ENCODE data around the gene DMD.

DMD gene

GRCh38 chrX:31860686-31861085, 1350.7 kb downstream of the DMD start:
- Mint-ChIP-seq H3K27me3 (ENCODE audit: low read depth) (no peaks in the 10 kb centered on the region), H3K4me3 (no peak overlapping the region), H3K27ac (no peak overlapping the region), H3K9me3 (peaks cover 2% of the 10 kb centered on the region), H3K4me1 (no peaks in the 10 kb centered on the region), H3K36me3 (ENCODE audit: low read depth) (no peaks in the 10 kb centered on the region)
- TF ChIP-seq, protein P1, sequence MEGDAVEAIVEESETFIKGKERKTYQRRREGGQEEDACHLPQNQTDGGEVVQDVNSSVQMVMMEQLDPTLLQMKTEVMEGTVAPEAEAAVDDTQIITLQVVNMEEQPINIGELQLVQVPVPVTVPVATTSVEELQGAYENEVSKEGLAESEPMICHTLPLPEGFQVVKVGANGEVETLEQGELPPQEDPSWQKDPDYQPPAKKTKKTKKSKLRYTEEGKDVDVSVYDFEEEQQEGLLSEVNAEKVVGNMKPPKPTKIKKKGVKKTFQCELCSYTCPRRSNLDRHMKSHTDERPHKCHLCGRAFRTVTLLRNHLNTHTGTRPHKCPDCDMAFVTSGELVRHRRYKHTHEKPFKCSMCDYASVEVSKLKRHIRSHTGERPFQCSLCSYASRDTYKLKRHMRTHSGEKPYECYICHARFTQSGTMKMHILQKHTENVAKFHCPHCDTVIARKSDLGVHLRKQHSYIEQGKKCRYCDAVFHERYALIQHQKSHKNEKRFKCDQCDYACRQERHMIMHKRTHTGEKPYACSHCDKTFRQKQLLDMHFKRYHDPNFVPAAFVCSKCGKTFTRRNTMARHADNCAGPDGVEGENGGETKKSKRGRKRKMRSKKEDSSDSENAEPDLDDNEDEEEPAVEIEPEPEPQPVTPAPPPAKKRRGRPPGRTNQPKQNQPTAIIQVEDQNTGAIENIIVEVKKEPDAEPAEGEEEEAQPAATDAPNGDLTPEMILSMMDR (IDR thresholded peaks at IDR 0.05; ENCODE audit: unreplicated experiment in 3 of 3), result no peak

GRCh38 chrX:31858915-31859314, 1352.4 kb downstream of the DMD start:
- H3K36me3 Mint-ChIP-seq (ENCODE audit: low read depth), result no peaks in the 10 kb centered on the region
- H3K9me3 Mint-ChIP-seq, result peaks cover 2% of the 10 kb centered on the region
- H3K27me3 Mint-ChIP-seq (ENCODE audit: low read depth), result no peaks in the 10 kb centered on the region
- H3K4me3 Mint-ChIP-seq, result no peak overlapping the region
- H3K27ac Mint-ChIP-seq, result no peak overlapping the region
- TF ChIP-seq, protein P1 (IDR thresholded peaks at IDR 0.05; ENCODE audit: unreplicated experiment in 3 of 3), result no peak
- no peaks in the 10 kb centered on the region for H3K4me1 Mint-ChIP-seq

- H3K4me1 Mint-ChIP-seq, result no peaks in the 10 kb centered on the region
- no peak overlapping the region for H3K4me3 Mint-ChIP-seq
- TF ChIP-seq, protein P1 (IDR thresholded peaks at IDR 0.05; ENCODE audit: unreplicated experiment in 3 of 3), result no peak
- no peaks in the 10 kb centered on the region for H3K27me3 Mint-ChIP-seq (ENCODE audit: low read depth)
- H3K36me3 Mint-ChIP-seq (ENCODE audit: low read depth), result no peaks in the 10 kb centered on the region
- no peak overlapping the region for H3K27ac Mint-ChIP-seq
- peaks cover 4% of the 10 kb centered on the region for H3K9me3 Mint-ChIP-seq
These were observed 1356.6 kb downstream of the DMD start for GRCh38 chrX:31854716-31855115.

- H3K9me3 Mint-ChIP-seq, result peaks cover 4% of the 10 kb centered on the region
- no peak overlapping the region for H3K27ac Mint-ChIP-seq
- H3K27me3 Mint-ChIP-seq (ENCODE audit: low read depth), result no peaks in the 10 kb centered on the region
- H3K36me3 Mint-ChIP-seq (ENCODE audit: low read depth), result no peaks in the 10 kb centered on the region
- TF ChIP-seq, protein P1 (IDR thresholded peaks at IDR 0.05; ENCODE audit: unreplicated experiment in 3 of 3), result no peak
- no peaks in the 10 kb centered on the region for H3K4me1 Mint-ChIP-seq
- H3K4me3 Mint-ChIP-seq, result no peak overlapping the region
These were observed 1359.6 kb downstream of the DMD start for GRCh38 chrX:31851761-31852160.

DNA sequence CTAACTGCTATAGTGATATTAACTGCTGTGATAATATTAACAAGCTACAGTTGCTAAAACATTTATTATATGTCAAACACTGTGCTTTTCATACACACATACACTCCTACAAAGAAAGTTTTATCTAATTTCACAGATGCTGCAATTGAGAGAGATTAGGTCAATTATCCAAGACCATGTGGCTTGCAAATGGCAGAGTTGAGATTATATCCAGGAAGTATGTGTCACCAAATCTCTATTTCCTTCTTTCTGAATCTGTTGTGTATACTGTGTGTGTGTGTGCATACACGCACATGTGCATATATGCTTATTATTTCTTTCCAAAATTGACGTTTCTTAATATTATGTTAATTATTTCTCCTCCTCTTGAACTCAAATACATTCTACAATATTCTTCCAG, 1363.6 kb downstream of the DMD start:
- H3K27me3 Mint-ChIP-seq (ENCODE audit: low read depth), result no peaks in the 10 kb centered on the region
- H3K9me3 Mint-ChIP-seq, result peaks cover 13% of the 10 kb centered on the region
- TF ChIP-seq, protein P1 (IDR thresholded peaks at IDR 0.05; ENCODE audit: unreplicated experiment in 3 of 3), result no peak
- H3K36me3 Mint-ChIP-seq (ENCODE audit: low read depth), result no peaks in the 10 kb centered on the region
- H3K27ac Mint-ChIP-seq, result no peak overlapping the region
- no peak overlapping the region for H3K4me3 Mint-ChIP-seq
- H3K4me1 Mint-ChIP-seq, result no peaks in the 10 kb centered on the region

DNA sequence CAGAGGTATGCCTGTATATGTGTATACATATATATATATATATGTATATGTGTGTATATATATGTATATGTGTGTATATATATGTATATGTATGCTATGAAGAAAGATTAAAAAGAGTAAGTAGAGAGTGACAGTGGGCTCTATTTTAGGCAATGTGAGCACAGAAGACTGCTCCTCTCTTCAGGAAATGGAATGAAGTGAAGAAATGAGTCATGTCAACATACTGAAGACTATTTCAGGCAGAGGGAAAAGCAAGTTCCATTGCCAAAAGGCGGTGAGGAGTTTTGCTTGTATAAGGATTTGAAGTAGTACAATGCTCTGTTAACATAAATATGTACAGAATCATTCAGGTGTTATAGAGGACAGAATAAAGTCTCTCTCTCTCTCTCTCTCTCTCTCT, 1366.3 kb downstream of the DMD start:
- peaks cover 9% of the 10 kb centered on the region for H3K9me3 Mint-ChIP-seq
- no peaks in the 10 kb centered on the region for H3K36me3 Mint-ChIP-seq (ENCODE audit: low read depth)
- H3K27ac Mint-ChIP-seq, result no peak overlapping the region
- H3K27me3 Mint-ChIP-seq (ENCODE audit: low read depth), result no peaks in the 10 kb centered on the region
- TF ChIP-seq, protein P1 (IDR thresholded peaks at IDR 0.05; ENCODE audit: unreplicated experiment in 3 of 3), result no peak
- H3K4me1 Mint-ChIP-seq, result no peaks in the 10 kb centered on the region
- H3K4me3 Mint-ChIP-seq, result no peak overlapping the region
